ENCODE results near the gene GLS.
"Not testable (repeated sequence)": the region's sequence is repeated elsewhere in the genome, so short reads cannot be mapped to it uniquely, and the experiment has no call there.

GLS gene

GRCh38 chr2:190859347-190860297 is 21.0 kb upstream of the GLS start:
- DNase-seq (ENCODE audit: extremely low spot score): no peak
- no peak for TF ChIP-seq ELF4 (IDR thresholded peaks at IDR 0.05)
- no peak for TF ChIP-seq FOXM1 (IDR thresholded peaks at IDR 0.05; ENCODE audit: borderline replicate concordance)
- no peak for TF ChIP-seq LEF1 (IDR thresholded peaks at IDR 0.05; ENCODE audit: borderline replicate concordance)
- no peak for TF ChIP-seq NFRKB (IDR thresholded peaks at IDR 0.05)
- no peak for TF ChIP-seq FOXK2 (IDR thresholded peaks at IDR 0.05)
- no peak for TF ChIP-seq ZNF384 (IDR thresholded peaks at IDR 0.05)
- no peak for TF ChIP-seq PKNOX1 (IDR thresholded peaks at IDR 0.05)
- no peak for TF ChIP-seq HDGF (IDR thresholded peaks at IDR 0.05; ENCODE audit: borderline replicate concordance)
- no peak for TF ChIP-seq ARNT (IDR thresholded peaks at IDR 0.05)
- TF ChIP-seq TARDBP (IDR thresholded peaks at IDR 0.05): no peak
- no peak for TF ChIP-seq CTBP1 (IDR thresholded peaks at IDR 0.05; ENCODE audit: borderline replicate concordance)
- TF ChIP-seq SP1 (IDR thresholded peaks at IDR 0.05): no peak
- TF ChIP-seq SUZ12 (IDR thresholded peaks at IDR 0.05): no peak
- no peak for TF ChIP-seq FOXA1 (IDR thresholded peaks at IDR 0.05)
- TF ChIP-seq L3MBTL2 (conservative IDR thresholded peaks at IDR 0.05): no peak
- TF ChIP-seq BHLHE40 (IDR thresholded peaks at IDR 0.05; ENCODE audit: borderline replicate concordance): no peak
- ChIA-PET POLR2A (interaction anchor here (1.2 to 2.2 kb wide), 2 partner anchors 22 to 160 kb away, joined by 3 to 6 read pairs; no protein-coding TSS in a partner anchor), CTCF (interaction anchor here (0.7 kb wide), 1 partner anchor 9 kb away, joined by 3 read pairs; no protein-coding TSS in a partner anchor)

GRCh38 chr2:190860985-190861680 is 19.5 kb upstream of the GLS start:
- TF ChIP-seq FOXM1 (IDR thresholded peaks at IDR 0.05; ENCODE audit: borderline replicate concordance) (no peak), TARDBP (IDR thresholded peaks at IDR 0.05) (no peak), L3MBTL2 (conservative IDR thresholded peaks at IDR 0.05) (no peak), FOXK2 (IDR thresholded peaks at IDR 0.05) (no peak), ARNT (IDR thresholded peaks at IDR 0.05) (no peak), FOXA1 (IDR thresholded peaks at IDR 0.05) (no peak), CTBP1 (IDR thresholded peaks at IDR 0.05; ENCODE audit: borderline replicate concordance) (no peak), LEF1 (IDR thresholded peaks at IDR 0.05; ENCODE audit: borderline replicate concordance) (no peak), SP1 (IDR thresholded peaks at IDR 0.05) (no peak), NFRKB (IDR thresholded peaks at IDR 0.05) (no peak), HDGF (IDR thresholded peaks at IDR 0.05; ENCODE audit: borderline replicate concordance) (no peak), SUZ12 (IDR thresholded peaks at IDR 0.05) (no peak), BHLHE40 (IDR thresholded peaks at IDR 0.05; ENCODE audit: borderline replicate concordance) (no peak), ZNF384 (IDR thresholded peaks at IDR 0.05) (no peak), ELF4 (IDR thresholded peaks at IDR 0.05) (no peak), PKNOX1 (IDR thresholded peaks at IDR 0.05) (no peak)
- DNase-seq (ENCODE audit: extremely low spot score): no peak
- ChIA-PET CTCF (no interaction called here), POLR2A (no interaction called here)

GRCh38 chr2:190862128-190862527 is 18.5 kb upstream of the GLS start:
- CTCF ChIA-PET: interaction anchor here (0.7 kb wide), 1 partner anchor 1020 kb away, joined by 3 read pairs; no protein-coding TSS in a partner anchor
- DNase-seq (ENCODE audit: extremely low spot score); POLR2A ChIA-PET: not testable (repeated sequence)

- POLR2A ChIA-PET: no interaction called here
- CTCF ChIA-PET: interaction anchor here (0.7 kb wide), 1 partner anchor 1020 kb away, joined by 3 read pairs; no protein-coding TSS in a partner anchor
- DNase-seq (ENCODE audit: extremely low spot score): no peak
Observed at GRCh38 chr2:190862571-190862991, 18.0 kb upstream of the GLS start.

GRCh38 chr2:190863946-190864345 is 16.7 kb upstream of the GLS start:
- TF ChIP-seq TARDBP (IDR thresholded peaks at IDR 0.05) (no peak), FOXK2 (IDR thresholded peaks at IDR 0.05) (no peak), FOXA1 (IDR thresholded peaks at IDR 0.05) (no peak), LEF1 (IDR thresholded peaks at IDR 0.05; ENCODE audit: borderline replicate concordance) (no peak), FOXM1 (IDR thresholded peaks at IDR 0.05; ENCODE audit: borderline replicate concordance) (no peak), SP1 (IDR thresholded peaks at IDR 0.05) (no peak), ZNF384 (IDR thresholded peaks at IDR 0.05) (no peak), ELF4 (IDR thresholded peaks at IDR 0.05) (no peak), SUZ12 (IDR thresholded peaks at IDR 0.05) (no peak), ARNT (IDR thresholded peaks at IDR 0.05) (no peak), NFRKB (IDR thresholded peaks at IDR 0.05) (no peak), PKNOX1 (IDR thresholded peaks at IDR 0.05) (no peak), HDGF (IDR thresholded peaks at IDR 0.05; ENCODE audit: borderline replicate concordance) (no peak), BHLHE40 (IDR thresholded peaks at IDR 0.05; ENCODE audit: borderline replicate concordance) (no peak), L3MBTL2 (conservative IDR thresholded peaks at IDR 0.05) (no peak), CTBP1 (IDR thresholded peaks at IDR 0.05; ENCODE audit: borderline replicate concordance) (no peak)
- CTCF ChIA-PET: no interaction called here
- POLR2A ChIA-PET: no interaction called here
- no peak for DNase-seq (ENCODE audit: extremely low spot score)

More at GRCh38 chr2:190862571-190862991, 18.0 kb upstream of the GLS start:
- TF ChIP-seq TARDBP (IDR thresholded peaks at IDR 0.05): no peak
- TF ChIP-seq SP1 (IDR thresholded peaks at IDR 0.05): no peak

All from HEK293T (cell line).